Panc1 (cell line): ENCODE measurements around the gene OTUD3.

Experiments used
- POLR2AphosphoS5 ChIP-seq: IDR thresholded peaks from 2 replicates; pipeline ENCODE4 v1.6.1; 2012; ENCODE audit warnings: mild to moderate bottlenecking, low read depth, low read length, moderate library complexity
- TF ChIP-seq, protein P1 (sequence below): fragments of 450-650 bp; IDR thresholded peaks from 2 replicates; pipeline ENCODE4 v1.5.1; 2017; ENCODE audit warnings: mild to moderate bottlenecking

GRCh38 chr1:19942088-19942487, 59.9 kb downstream of the OTUD3 start:
- TF ChIP-seq, protein P1, sequence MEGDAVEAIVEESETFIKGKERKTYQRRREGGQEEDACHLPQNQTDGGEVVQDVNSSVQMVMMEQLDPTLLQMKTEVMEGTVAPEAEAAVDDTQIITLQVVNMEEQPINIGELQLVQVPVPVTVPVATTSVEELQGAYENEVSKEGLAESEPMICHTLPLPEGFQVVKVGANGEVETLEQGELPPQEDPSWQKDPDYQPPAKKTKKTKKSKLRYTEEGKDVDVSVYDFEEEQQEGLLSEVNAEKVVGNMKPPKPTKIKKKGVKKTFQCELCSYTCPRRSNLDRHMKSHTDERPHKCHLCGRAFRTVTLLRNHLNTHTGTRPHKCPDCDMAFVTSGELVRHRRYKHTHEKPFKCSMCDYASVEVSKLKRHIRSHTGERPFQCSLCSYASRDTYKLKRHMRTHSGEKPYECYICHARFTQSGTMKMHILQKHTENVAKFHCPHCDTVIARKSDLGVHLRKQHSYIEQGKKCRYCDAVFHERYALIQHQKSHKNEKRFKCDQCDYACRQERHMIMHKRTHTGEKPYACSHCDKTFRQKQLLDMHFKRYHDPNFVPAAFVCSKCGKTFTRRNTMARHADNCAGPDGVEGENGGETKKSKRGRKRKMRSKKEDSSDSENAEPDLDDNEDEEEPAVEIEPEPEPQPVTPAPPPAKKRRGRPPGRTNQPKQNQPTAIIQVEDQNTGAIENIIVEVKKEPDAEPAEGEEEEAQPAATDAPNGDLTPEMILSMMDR = no peak
- no peak for TF ChIP-seq POLR2AphosphoS5
